ENCODE results near the gene TRIM24.

TRIM24 gene

GRCh38 chr7:138468244-138469123 is 8.4 kb downstream of the TRIM24 start:
- in situ Hi-C loops (cut with HindIII; ENCODE audit: low pct_ligation_motif_present, low sequenced_read_pairs), result no loop called here
- Histone ChIP-seq H3K27ac (no peak overlapping the region), H3K4me3 (ENCODE audit: low read depth, low read length) (no peak overlapping the region), H3K36me3 (replicated peaks) (no peaks in the 10 kb centered on the region), H3K27me3 (replicated peaks) (no peaks in the 10 kb centered on the region)
- no peak for DNase-seq
- TF ChIP-seq, protein P1, sequence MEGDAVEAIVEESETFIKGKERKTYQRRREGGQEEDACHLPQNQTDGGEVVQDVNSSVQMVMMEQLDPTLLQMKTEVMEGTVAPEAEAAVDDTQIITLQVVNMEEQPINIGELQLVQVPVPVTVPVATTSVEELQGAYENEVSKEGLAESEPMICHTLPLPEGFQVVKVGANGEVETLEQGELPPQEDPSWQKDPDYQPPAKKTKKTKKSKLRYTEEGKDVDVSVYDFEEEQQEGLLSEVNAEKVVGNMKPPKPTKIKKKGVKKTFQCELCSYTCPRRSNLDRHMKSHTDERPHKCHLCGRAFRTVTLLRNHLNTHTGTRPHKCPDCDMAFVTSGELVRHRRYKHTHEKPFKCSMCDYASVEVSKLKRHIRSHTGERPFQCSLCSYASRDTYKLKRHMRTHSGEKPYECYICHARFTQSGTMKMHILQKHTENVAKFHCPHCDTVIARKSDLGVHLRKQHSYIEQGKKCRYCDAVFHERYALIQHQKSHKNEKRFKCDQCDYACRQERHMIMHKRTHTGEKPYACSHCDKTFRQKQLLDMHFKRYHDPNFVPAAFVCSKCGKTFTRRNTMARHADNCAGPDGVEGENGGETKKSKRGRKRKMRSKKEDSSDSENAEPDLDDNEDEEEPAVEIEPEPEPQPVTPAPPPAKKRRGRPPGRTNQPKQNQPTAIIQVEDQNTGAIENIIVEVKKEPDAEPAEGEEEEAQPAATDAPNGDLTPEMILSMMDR (IDR thresholded peaks at IDR 0.05; ENCODE audit: low read depth, low read length, missing control alignments), result no peak

DNA sequence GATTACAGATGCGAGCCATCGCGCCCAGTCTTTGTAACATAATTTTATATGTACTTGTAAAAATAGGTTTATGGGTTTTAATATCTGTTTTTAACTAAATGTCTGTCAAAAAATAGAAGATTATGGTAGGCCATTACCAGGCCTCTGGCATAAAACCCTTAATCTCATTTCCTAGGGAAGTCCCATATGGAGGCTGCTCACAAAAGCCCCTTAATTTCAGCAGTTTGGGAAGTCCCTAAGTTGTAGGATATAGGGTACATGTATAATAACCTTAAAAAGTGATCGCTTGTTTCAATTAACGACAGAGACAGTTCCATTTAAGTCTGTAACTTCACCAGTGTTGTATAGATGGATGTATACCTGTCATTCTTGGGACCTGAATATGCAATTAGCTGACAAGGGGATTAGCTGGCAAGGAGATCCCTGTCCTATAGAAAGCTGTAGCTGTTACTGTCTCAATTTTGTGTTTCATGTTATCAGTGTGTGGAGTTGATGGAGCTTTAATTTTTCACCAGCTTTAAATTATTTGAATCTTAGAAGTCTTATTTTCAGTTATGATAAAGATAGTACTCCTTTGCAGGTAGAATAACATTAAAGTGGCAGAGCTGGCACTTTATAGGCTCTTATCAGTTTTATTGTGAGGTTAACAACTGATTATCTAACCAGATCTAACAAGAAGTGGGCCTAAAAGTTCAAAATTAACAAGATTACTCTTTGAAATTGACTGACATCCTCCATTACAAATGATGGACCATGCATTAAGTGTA is 10.5 kb downstream of the TRIM24 start:
- Histone ChIP-seq H3K36me3 (replicated peaks) (no peaks in the 10 kb centered on the region), H3K4me3 (ENCODE audit: low read depth, low read length) (no peak overlapping the region), H3K27ac (no peak overlapping the region), H3K27me3 (replicated peaks) (no peaks in the 10 kb centered on the region)
- DNase-seq, result no peak
- TF ChIP-seq, protein P1 (IDR thresholded peaks at IDR 0.05; ENCODE audit: low read depth, low read length, missing control alignments), result no peak
- in situ Hi-C loops (cut with HindIII; ENCODE audit: low pct_ligation_motif_present, low sequenced_read_pairs), result no loop called here

DNA sequence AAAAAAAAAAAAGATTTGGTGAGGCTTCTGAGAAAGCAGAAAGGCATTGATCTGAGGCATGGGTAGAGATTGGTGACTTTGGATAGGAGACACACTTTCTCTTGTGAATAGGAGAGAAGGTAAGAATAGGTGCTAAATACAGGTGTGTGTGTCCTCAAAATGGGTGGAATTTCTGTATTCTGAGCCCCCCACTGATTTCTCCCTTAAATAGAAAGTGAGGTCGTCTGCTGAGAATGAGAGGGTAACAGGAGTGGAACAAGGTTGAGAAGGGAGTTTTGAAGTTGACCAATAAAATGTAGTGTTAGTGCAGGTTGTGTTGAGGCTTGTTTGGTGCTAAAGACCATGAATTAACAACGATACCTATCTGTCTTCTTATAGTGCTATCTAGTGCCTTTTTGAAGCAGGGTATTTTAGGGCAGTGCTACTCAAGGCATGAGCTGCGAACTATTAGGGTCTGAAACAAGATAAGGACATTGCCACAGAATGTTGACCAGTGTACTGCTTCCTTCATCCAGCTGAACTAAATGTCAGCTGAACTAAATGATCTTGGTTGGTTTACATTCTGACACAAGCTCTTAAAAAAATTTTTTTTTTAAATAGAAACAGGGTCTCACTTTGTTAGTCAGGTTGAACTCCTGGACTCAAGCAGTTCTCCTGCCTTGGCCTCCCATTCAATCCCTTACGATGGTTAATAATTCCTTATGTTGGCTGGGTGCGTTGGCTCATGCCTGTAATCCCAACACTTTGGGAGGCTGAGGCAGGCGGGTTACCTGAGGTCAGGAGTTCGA is 12.4 kb downstream of the TRIM24 start:
- TF ChIP-seq, protein P1 (IDR thresholded peaks at IDR 0.05; ENCODE audit: low read depth, low read length, missing control alignments), result no peak
- Histone ChIP-seq H3K27me3 (replicated peaks) (no peaks in the 10 kb centered on the region), H3K4me3 (ENCODE audit: low read depth, low read length) (no peak overlapping the region), H3K27ac (no peak overlapping the region), H3K36me3 (replicated peaks) (no peaks in the 10 kb centered on the region)
- DNase-seq, result no peak
- in situ Hi-C loops (cut with HindIII; ENCODE audit: low pct_ligation_motif_present, low sequenced_read_pairs), result no loop called here

GRCh38 chr7:138475377-138475776 is 15.3 kb downstream of the TRIM24 start:
- in situ Hi-C loops (cut with HindIII; ENCODE audit: low pct_ligation_motif_present, low sequenced_read_pairs), result no loop called here
- DNase-seq, result no peak
- Histone ChIP-seq H3K36me3 (replicated peaks) (no peaks in the 10 kb centered on the region), H3K4me3 (ENCODE audit: low read depth, low read length) (no peak overlapping the region), H3K27me3 (replicated peaks) (no peaks in the 10 kb centered on the region), H3K27ac (no peak overlapping the region)
- TF ChIP-seq, protein P1 (IDR thresholded peaks at IDR 0.05; ENCODE audit: low read depth, low read length, missing control alignments), result no peak

DNA sequence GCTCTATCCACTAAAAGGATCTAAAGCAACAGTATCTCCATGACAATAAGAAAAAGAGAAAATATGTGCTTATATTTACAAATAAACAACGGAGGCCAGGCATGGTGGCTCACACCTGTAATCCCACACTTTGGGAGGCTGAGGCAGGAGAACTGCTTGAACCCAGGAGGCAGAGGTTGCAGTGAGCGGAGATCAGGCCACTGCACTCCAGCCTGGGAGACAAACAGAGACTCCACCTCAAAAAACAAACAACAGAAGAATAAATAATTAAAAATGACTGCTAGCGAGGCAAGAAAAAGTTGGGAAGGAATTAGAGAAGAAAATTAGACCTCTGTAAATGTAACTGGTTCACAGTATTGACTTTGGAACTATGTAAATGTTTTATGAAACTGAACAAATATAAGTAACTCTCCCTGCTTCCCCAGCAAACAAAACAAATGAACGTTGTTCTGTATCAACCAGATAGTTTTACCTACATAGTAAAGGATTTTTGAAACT is 17.1 kb downstream of the TRIM24 start:
- Histone ChIP-seq H3K4me3 (ENCODE audit: low read depth, low read length) (no peak overlapping the region), H3K27me3 (replicated peaks) (no peaks in the 10 kb centered on the region), H3K27ac (no peak overlapping the region), H3K36me3 (replicated peaks) (no peaks in the 10 kb centered on the region)
- no peak for DNase-seq
- TF ChIP-seq, protein P1 (IDR thresholded peaks at IDR 0.05; ENCODE audit: low read depth, low read length, missing control alignments), result no peak
- in situ Hi-C loops (cut with HindIII; ENCODE audit: low pct_ligation_motif_present, low sequenced_read_pairs), result no loop called here

All from brain microvascular endothelial cell (primary cell).